Stimulated activated CD4-positive, alpha-beta T cell treated with anti-CD3 and anti-CD28 coated beads, Interleukin-12 subunit alpha, Interleukin-12 subunit beta, amount 100 ng/mL, for 48 hours (primary cell): ENCODE data around the gene ZC4H2.
"Not testable (repeated sequence)": the region's sequence is repeated elsewhere in the genome, so short reads cannot be mapped to it uniquely, and the experiment has no call there.

Experiments used
- DNase-seq, 3 donors: peaks; one replicate each; pipeline ENCODE4 v3.0.0-alpha.2; 2020; ENCODE audit warnings: low read depth in 2 of 3, low spot score in 1 of 3

The ZC4H2 gene, protein sequence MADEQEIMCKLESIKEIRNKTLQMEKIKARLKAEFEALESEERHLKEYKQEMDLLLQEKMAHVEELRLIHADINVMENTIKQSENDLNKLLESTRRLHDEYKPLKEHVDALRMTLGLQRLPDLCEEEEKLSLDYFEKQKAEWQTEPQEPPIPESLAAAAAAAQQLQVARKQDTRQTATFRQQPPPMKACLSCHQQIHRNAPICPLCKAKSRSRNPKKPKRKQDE

DNA sequence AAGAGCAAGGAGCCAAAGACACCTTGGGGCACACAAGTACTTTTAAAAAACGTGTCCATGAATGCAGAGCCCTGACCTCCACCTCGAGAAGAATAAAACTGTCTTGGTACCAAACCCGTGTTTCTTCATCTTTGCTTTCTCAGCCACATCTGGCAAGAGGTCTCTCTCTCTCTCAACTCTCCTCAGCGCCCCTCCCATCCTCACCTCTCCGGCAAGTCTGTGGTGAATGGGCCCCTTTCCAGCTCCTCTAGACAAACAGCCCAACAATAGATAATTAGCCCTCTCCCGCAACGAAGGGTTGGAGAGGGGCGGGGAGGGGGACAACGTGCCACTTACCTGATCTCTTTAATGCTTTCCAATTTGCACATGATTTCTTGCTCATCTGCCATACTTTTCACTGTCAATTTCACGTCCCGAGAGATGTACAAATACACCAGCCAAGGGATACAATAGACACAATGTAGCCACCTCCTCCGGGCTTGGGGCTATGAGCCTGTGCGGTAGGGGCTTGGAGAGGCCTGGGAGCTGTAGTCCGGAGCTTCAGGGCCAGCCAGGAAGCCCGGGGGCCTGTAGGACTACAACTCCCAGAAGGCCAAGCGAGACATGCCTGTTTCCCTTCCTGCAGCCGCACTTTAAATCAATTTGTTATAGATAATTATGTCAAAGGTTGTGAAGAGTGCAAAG is at the start of gene ZC4H2:
Gene ZC4H2 (minus strand): TSS at position 462 of the 684 bp plus-strand sequence. CDS start 73 bp downstream, at position 389.
- peak; percentile 38 to 49 (median 45) for DNase-seq

DNA sequence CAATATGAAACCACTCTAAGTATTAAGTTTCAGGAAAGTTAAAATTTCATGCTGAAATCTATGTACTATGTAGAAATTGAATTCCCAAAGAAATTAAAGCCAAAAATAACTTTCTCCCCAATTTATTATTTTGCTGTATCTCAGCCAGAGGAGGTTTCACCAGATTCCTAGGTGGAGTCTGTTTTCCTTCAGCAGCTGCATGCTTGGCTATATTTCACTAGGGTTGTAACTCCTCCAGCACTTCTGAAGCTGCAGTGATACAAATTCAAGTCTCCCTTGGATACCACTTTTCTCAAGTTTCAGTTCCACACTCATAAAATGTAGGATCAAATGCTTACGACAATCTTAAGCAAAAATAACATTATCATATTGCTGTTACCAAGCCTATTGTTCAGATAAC is 41.2 kb upstream of the ZC4H2 start:
- no peak for DNase-seq

GRCh38 chrX:65014230-65014629 is 38.0 kb upstream of the ZC4H2 start:
- no peak for DNase-seq

DNA sequence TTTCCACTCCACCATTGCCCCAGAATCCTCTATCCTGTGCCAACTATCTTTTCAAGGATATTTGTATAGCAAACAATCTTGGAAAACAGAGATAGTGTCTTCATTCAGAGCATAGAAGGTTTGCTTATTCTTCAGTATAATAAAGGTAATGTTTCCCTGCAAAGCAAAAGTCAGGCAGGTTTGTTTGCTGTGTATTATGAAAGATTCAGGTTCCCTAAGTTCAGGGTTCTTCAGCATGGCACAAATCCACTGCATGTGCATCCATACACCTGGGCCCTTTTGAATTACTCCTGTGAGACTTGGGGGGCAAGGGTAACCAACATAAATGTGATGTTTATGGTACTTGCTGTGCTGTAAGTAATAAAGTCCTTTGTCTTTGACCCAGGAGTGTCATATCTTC is 33.2 kb upstream of the ZC4H2 start:
- no peak for DNase-seq

GRCh38 chrX:65002208-65002607 is 26.0 kb upstream of the ZC4H2 start:
- DNase-seq = not testable (repeated sequence)

DNA sequence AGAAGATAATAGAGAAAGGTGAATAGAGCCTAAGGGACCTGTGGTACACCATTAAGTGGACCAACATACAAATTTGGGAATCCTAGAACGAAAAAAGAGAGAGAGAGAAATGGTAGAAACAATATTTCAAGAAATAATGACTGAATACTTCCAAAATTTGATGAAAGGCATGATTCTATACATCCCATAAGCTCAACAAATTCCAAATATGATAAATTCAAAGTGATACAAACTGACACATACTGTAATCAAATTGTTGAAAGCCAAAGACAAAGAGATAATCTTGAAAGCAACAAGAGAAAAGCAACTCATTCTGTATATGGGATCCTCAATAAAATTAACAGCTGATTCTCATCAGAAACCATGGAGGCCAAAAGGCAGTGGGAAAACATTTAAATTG is 20.6 kb upstream of the ZC4H2 start:
- DNase-seq = no peak

- no peak for DNase-seq
Observed at GRCh38 chrX:64994131-64994798, 18.0 kb upstream of the ZC4H2 start.

DNA sequence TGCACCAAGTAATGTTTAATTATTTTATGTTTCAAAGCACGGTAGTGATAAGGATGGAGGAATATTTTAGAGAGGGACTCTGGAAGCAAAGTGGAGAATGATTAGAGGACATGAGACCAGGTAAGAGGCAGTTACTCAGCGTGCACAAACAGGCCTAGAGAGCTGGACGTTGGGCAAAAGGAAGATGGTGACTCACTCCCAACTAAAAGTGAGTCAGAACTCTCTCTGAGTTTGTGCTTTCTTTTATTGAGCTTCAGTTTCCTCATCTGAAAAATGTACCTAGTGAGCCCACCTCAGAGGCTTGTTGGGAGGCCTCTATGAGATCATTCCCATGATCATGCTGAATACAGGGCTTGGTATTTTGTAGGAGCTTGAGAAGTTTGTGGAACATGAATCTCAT is 1.6 kb upstream of the ZC4H2 start:
- DNase-seq = no peak

- DNase-seq = no peak
Observed at GRCh38 chrX:64977051-64977450, 801 bp upstream of the ZC4H2 start.

DNA sequence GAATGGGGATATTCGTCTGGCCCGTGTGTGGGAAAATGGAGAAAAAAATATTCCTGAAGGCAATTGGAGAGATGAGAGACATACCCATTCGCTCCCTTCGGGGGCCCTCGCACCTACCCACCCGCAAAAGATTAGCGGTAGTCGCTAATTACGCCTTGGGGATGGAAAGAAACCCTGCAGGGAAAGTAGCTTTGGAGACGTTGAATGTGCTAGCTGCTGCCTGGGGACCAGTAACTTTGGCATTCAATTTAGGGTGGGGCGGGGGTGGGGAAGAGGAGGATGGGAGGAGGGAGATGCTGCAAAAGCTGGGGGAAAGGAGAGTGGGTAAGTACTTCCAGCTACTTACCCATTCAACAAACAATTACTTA is 407 bp upstream of the ZC4H2 start:
- DNase-seq = no peak

- no peak for DNase-seq
Observed at GRCh38 chrX:64975491-64975890, 759 bp downstream of the ZC4H2 start.

- no peak for DNase-seq
Observed at GRCh38 chrX:64925480-64925879, 50.8 kb downstream of the ZC4H2 start.

DNA sequence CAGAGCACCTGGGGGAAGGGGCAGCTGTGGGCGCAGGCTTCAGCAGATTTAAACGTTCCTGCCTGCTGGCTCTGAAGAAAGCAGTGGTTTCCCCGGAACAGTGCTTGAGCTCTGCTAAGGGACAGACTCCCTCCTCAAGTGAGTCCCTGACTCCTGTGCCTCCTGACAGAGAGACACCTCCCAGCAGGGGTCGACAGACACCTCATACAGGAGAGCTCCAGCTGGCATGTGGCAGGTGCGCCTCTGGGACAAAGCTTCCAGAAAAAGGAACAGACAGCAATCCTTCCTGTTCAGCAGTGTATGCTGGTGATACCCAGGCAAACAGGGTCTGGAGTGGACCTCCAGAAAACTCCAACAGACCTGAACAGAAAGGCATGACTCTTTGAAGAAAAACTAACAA is 68.1 kb downstream of the ZC4H2 start:
- no peak for DNase-seq

- DNase-seq = peak; percentile 7 to 34 (median 10)
Observed at GRCh38 chrX:64894454-64895038, 81.7 kb downstream of the ZC4H2 start.

DNA sequence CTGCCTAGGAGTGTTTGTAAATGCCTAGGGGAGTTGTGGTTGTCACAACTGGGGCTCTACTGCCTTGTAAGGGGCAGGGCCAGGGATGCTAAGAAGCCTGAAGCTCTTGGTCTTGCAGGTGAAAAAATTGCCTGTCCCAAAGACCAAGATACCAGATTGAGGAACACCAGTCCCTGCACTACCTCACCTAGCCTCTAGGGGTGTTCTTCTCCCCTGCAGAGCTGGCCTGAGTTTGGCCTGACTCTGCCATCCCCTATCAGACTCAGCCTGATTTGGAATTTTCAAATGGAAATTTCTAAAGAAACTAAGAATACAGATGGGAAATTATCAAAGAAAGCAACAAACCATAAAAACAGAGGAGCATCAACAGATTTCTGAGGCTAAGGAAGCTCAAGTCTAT is 90.4 kb downstream of the ZC4H2 start:
- DNase-seq = no peak

GRCh38 chrX:64878709-64879108 is 97.5 kb downstream of the ZC4H2 start:
- DNase-seq = not testable (repeated sequence)

DNA sequence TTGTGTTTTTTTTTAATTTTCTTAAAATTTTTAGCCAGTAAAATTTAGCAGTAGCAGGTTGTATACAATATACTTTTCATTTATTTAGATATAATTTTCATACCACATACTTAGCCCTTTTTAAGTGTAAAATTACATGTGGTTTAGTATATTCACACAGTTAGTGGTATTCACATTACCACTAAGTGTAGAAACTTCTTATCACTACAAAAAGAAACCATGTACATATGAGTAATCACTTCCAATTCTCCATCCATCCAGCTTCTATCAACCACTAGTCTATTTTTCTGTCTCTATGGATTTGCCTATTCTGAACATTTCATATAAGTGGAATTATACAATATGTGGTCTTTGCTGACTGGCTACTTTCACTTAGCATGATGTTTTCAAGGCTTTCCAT is 109.0 kb downstream of the ZC4H2 start:
- no peak for DNase-seq
